HS-27A (cell line): ENCODE measurements around the gene NHSL2.
"Not testable (repeated sequence)": the region's sequence is repeated elsewhere in the genome, so short reads cannot be mapped to it uniquely, and the experiment has no call there.

ENCODE experiments used
- DNase-seq: peaks from one replicate; pipeline ENCODE4 v3.0.0-alpha.2; 2012; ENCODE audit warnings: low read depth, missing footprints

NHSL2 gene

GRCh38 chrX:71910643-71910985 lies at the start of gene NHSL2:
TSS of gene NHSL2 (plus strand) at chrX:71910845.
- no peak for DNase-seq

- no peak for DNase-seq
Measured at GRCh38 chrX:71867680-71868079, 43.0 kb upstream of the NHSL2 start.

- DNase-seq: not testable (repeated sequence)
Measured at GRCh38 chrX:71869566-71869965, 41.1 kb upstream of the NHSL2 start.

- no peak for DNase-seq
Measured at GRCh38 chrX:71870208-71871098, 40.2 kb upstream of the NHSL2 start.

- DNase-seq: no peak
Measured at GRCh38 chrX:71871367-71871766, 39.3 kb upstream of the NHSL2 start.

GRCh38 chrX:71872542-71873458 lies 37.8 kb upstream of the NHSL2 start:
- DNase-seq: no peak

GRCh38 chrX:71873459-71873833 lies 37.2 kb upstream of the NHSL2 start:
- DNase-seq: no peak

- not testable (repeated sequence) for DNase-seq
Measured at GRCh38 chrX:71876841-71877240, 33.8 kb upstream of the NHSL2 start.

GRCh38 chrX:71885099-71885498 lies 25.5 kb upstream of the NHSL2 start:
- DNase-seq: no peak

- no peak for DNase-seq
Measured at GRCh38 chrX:71895607-71896006, 15.0 kb upstream of the NHSL2 start.

GRCh38 chrX:71906144-71906543 lies 4.5 kb upstream of the NHSL2 start:
- DNase-seq: no peak

GRCh38 chrX:71908387-71908786 lies 2.3 kb upstream of the NHSL2 start:
- DNase-seq: no peak

- DNase-seq: no peak
Measured at GRCh38 chrX:71909956-71910355, 689 bp upstream of the NHSL2 start.

- no peak for DNase-seq
Measured at GRCh38 chrX:71910986-71911730, 513 bp downstream of the NHSL2 start.

GRCh38 chrX:71911731-71912050 lies 1.0 kb downstream of the NHSL2 start:
- no peak for DNase-seq

- DNase-seq: no peak
Measured at GRCh38 chrX:71912156-71912555, 1.5 kb downstream of the NHSL2 start.

GRCh38 chrX:71913156-71913950 lies 2.7 kb downstream of the NHSL2 start:
- no peak for DNase-seq

GRCh38 chrX:71917621-71918343 lies 7.1 kb downstream of the NHSL2 start:
- no peak for DNase-seq

GRCh38 chrX:71919431-71919830 lies 8.8 kb downstream of the NHSL2 start:
- no peak for DNase-seq

- no peak for DNase-seq
Measured at GRCh38 chrX:71919886-71920285, 9.2 kb downstream of the NHSL2 start.

GRCh38 chrX:71922686-71923085 lies 12.0 kb downstream of the NHSL2 start:
- no peak for DNase-seq
